GM18907 (cell line): ENCODE results near the gene ZNF3.
A peak's percentile ranks its signal among the peaks of the same experiment; 100 is the strongest.

Experiments
- ATAC-seq: cut with Tn5 transposase; IDR thresholded peaks from one replicate; pipeline ENCODE4 v1.9.1; 2021; ENCODE audit warnings: mild to moderate bottlenecking, moderate library complexity; ENCODE audit not compliant: unreplicated experiment

ZNF3 gene

GRCh38 chr7:100059251-100059739, 22.2 kb downstream of the ZNF3 start:
- no peak for ATAC-seq

- ATAC-seq, result no peak
These were observed 24.5 kb downstream of the ZNF3 start for GRCh38 chr7:100057006-100057405.

GRCh38 chr7:100053215-100053614, 28.3 kb downstream of the ZNF3 start:
- no peak for ATAC-seq

- no peak for ATAC-seq
These were observed 29.9 kb downstream of the ZNF3 start for GRCh38 chr7:100051611-100052010.

DNA sequence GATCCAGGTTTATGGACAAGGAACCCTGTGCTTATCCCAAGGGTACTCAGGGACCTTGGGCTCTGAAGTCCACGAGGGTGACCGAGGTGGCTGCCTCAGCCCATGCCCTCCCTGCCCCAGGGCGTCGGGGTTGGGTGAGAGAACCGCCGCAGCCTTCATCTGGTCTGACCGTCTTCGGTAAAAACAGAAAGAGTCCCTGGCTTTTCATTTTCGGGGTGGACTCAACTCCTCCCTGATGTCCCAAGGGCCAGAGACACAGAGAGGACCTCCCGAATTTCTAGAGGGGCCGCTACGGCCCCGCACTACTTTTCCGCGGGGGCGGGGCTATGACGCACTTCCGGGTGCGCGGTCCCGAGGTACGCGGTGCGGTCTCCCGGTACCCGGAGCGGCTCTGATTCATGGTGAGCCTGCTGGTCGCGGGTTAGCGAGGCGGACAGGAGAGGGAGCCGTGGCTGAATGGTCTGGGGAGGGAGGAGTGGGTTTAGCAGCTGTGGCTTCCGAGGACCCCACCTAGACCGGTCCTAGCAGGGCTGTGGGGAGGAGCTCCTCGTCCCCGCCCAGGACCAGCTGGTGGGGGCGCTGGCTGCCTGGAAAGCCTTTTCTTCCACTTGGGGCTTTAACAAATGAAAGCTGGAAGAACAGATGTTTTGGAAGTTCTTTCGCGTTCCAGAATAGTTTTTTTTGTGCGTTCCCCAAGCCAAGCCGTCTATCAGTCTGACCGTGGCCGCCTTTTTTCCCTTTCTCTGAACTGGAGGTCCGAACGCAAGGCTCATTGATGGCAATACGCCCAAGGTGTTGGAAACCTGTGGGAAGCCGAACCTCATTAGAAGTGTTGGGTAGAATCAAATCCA, 31.9 kb downstream of the ZNF3 start, which contains the start of gene ZSCAN21:
Gene ZSCAN21, plus strand, starts transcription at position 334 of the 851 bp plus-strand sequence. CDS start 7,233 bp downstream, outside the sequence.
- peak; percentile 81 for ATAC-seq

GRCh38 chr7:100048680-100049079, 32.8 kb downstream of the ZNF3 start:
- no peak for ATAC-seq

GRCh38 chr7:100044718-100045117, 36.8 kb downstream of the ZNF3 start:
- no peak for ATAC-seq

DNA sequence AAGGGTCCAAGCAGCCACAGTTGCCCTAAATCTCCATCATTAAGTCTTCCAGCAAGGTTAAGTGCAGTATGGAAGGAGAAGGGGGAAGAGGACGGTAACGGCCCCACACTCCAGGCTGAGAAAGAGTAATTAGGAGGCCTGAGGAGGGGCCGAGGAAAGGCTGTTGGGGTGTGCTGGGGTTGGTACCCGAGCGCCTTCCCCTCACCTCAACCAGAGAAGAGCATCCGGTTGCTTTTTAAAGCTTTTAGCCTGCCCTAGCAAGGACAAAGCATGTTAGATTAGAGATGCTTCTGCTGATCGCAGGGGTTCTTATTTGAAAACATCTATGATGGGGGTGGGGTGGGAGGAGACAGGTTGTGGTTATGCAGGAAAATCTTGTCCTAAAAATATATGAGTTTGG, 40.9 kb downstream of the ZNF3 start:
- ATAC-seq, result no peak

DNA sequence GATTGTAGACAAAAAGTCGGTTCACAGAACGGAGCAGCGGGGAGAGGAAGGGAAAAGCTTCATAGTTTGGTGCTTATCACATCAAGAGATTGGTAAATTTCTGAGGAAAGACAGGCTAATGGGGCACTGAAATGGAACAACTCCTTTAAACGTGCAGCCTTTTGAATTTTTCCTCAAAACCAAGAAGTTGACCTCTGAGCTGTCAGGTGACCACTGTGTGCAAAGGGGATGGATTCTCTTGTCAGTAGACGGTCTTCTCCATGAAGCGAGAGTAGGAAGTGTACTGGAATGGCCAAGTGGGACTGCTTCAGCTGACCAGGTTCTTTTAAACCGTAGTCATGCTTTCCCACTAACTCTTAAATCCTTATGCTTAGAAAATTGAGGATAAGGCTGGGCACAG, 43.2 kb downstream of the ZNF3 start:
- ATAC-seq, result no peak

DNA sequence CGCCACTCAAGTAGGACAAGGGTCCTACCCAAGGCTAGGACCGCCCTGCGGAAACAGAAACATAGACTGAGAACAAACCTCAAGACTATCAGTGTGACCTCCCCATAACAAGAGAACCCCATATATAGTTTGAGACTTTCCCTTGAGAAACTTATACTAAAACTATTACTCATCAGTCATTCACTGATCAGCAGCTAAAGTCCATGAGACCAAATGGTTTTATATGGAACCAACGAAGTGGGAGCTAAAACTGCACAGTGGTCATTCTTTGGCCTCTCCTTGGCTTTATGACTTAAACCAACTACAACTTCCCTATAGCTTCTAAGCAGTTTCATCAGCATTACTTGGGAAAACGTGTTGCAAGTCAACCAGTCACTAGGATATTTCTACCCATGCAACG, 45.6 kb downstream of the ZNF3 start:
- no peak for ATAC-seq

GRCh38 chr7:100034871-100035510, 46.5 kb downstream of the ZNF3 start:
- ATAC-seq, result no peak

DNA sequence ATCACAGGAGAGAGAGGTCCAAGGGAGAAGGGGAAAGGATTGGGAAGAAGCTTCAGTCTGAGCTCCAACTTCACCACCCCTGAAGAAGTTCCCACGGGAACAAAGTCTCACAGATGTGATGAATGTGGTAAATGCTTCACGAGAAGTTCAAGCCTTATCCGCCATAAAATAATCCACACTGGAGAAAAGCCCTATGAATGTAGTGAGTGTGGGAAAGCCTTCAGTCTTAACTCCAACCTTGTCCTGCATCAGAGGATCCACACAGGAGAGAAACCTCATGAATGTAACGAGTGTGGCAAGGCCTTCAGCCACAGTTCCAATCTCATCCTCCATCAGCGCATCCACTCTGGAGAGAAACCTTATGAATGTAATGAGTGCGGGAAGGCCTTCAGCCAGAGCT, 48.0 kb downstream of the ZNF3 start:
- no peak for ATAC-seq

DNA sequence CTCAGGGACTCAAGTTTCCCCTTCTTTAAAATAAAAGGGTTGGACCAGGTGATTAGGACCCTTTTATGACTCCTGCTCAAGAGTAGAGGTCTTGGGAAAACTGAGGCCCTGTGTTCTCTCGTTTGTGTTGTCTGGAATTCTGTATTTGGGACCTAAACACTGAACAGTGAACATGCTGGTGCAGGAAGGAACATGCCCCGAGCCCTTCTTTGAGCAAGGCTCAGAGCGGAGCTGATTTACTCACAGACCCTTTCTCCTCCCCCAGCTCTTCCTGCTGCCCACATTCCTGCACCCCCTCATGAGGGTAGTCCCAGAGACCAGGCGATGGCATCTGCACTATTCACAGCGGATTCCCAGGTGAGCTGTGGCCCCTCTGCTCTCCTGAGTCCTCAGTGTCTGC, 51.9 kb downstream of the ZNF3 start:
- no peak for ATAC-seq

DNA sequence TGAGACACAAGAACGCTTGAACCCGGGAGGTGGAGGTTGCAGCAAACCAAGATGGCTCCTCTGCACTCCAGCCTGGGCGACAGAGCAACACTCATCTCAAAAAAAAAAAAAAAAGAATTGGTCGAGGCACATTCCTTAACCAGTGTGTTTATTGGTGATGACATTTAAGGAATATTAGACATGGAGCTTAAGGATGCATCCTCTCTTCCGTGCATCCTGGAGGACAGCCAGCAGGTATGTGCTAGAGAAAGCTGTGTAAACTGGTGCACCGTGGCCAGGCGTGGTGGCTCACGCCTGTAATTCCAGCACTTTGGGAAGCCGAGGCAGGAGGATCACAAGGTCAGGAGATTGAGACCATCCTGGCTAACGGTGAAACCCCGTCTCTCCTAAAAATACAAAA, 54.3 kb downstream of the ZNF3 start:
- ATAC-seq, result no peak

DNA sequence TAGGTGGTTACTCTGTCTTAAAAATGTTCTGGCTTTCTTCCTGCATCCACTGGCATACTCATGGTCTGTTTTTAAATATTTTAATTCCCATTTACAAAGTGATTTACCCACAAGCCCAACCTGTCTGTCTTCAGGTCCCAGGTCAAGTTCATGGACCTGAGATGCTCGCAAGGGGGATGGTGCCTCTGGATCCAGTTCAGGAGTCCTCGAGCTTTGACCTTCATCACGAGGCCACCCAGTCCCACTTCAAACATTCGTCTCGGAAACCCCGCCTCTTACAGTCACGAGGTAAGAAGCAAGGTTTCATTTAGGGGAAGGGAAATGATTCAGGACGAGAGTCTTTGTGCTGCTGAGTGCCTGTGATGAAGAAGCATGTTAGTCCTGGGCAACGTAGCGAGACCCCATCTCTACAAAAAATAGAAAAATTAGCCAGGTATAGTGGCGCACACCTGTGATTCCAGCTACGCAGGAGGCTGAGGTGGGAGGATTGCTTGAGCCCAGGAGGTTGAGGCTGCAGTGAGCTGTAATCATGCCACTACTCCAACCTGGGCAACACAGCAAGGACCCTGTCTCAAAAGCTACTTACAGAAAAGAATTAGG, 57.4 kb downstream of the ZNF3 start:
- no peak for ATAC-seq

DNA sequence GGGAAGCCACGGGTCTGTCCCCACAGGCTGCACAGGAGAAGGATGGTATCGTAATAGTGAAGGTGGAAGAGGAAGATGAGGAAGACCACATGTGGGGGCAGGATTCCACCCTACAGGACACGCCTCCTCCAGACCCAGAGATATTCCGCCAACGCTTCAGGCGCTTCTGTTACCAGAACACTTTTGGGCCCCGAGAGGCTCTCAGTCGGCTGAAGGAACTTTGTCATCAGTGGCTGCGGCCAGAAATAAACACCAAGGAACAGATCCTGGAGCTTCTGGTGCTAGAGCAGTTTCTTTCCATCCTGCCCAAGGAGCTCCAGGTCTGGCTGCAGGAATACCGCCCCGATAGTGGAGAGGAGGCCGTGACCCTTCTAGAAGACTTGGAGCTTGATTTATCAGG, 58.0 kb downstream of the ZNF3 start:
- ATAC-seq, result no peak

- ATAC-seq, result no peak
These were observed 58.9 kb downstream of the ZNF3 start for GRCh38 chr7:100022621-100023020.

- ATAC-seq, result no peak
These were observed 60.2 kb downstream of the ZNF3 start for GRCh38 chr7:100021297-100021696.
